ENCODE results near the gene TULP4.

- TF ChIP-seq CTCF (IDR thresholded peaks at IDR 0.05) (no peak), POLR2A (IDR thresholded peaks at IDR 0.05) (no peak)
These were observed 186.1 kb downstream of the TULP4 start for GRCh38 chr6:158498362-158498761.

Measured in thyroid gland (tissue), 4 donors.